ENCODE measurements around the gene SLC24A4. TPM values are rescaled to one million over a fixed set of nuclear protein-coding genes. Genes with fewer than 3 reads are reported as not detected.
A peak's percentile ranks its signal among the peaks of the same experiment; 100 is the strongest.

SLC24A4 gene
- total and polyA plus RNA-seq, 5 donors from 2014 or later, result 0.91 TPM; not detected in 4

DNA sequence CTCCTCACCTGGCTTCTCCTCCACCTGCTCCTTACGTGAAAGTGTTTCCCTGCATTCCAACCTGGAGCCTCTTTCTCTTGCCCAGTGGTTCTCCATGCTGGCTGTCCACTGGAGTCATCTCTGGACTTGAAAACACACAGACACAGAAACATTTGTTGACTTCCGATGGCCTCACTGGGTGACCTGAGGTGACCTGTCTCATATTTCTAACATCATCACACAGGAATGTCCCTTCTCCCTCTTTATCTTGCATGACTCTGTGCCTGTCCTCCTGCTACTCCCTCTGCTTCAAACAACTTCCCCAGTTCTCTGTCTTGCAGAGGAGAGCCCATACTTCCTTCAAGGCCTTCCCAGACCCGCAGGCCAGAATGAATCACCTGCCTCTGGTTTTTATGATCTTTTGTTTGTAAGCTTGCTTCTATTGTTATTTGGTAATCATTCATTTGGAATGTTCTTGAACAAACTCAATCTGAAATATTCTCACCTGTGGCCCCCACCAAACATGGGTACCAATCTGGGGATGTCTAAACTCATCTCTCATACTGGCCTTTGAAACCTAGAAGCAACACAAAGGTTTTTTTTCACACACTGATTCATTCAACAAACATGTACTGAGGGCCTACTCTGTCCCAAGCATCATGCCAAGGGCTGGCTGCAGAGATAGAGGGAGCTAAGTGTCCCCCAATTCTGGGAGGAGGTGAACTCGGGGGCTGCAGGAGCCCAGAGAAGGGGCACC, 181.0 kb downstream of the SLC24A4 start:
- Mint-ChIP-seq H3K27ac (no peak overlapping the region), H3K36me3 (peaks cover 3% of the 10 kb centered on the region), H3K4me1 (peaks cover 0 to 4% (median 2%) of the 10 kb centered on the region in 4 donors), H3K9me3 (no peaks in the 10 kb centered on the region), H3K27me3 (peaks cover 20% of the 10 kb centered on the region), H3K4me3 (no peak overlapping the region)
- Histone ChIP-seq H3K27ac (ENCODE audit: insufficient read depth, low read length, poor library complexity, severe bottlenecking) (no peak overlapping the region), H3K4me1 (ENCODE audit: control insufficient read depth, insufficient read depth, low read length, poor library complexity, severe bottlenecking) (no peaks in the 10 kb centered on the region), H3K9me3 (ENCODE audit: control insufficient read depth in 2 of 2, low read length in 2 of 2) (no peaks in the 10 kb centered on the region), H3K4me3 (ENCODE audit: low read depth, low read length) (no peak overlapping the region), H3K27me3 (ENCODE audit: control insufficient read depth, insufficient read depth, low read length) (no peaks in the 10 kb centered on the region), H3K36me3 (ENCODE audit: control insufficient read depth, insufficient read depth, low read length) (no peaks in the 10 kb centered on the region)
- DNase-seq (no peak), ATAC-seq (ENCODE audit: low read depth in 2 of 2) (no peak)

DNA sequence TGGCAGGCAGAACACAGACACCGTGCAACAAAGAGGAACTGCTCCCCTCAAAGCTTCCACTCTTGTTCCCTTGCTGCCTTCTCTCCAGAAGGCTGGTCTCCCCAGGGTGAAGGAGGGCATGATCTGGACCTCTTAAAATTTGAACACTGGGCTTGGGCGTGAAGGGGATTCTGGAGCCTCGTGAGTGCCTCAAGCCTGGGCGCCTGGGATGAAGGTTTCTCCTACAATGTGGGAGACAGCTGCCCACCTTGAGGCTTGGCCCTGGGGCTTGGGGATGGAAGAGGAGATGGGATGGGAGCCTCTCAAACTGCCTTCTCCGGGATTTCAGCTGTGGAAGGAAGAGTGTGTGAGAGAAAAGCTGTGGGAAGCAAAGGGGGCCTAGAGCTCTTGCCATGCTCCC, 182.9 kb downstream of the SLC24A4 start:
- Histone ChIP-seq H3K4me3 (ENCODE audit: low read depth, low read length) (no peak overlapping the region), H3K27ac (ENCODE audit: insufficient read depth, low read length, poor library complexity, severe bottlenecking) (no peak overlapping the region), H3K36me3 (ENCODE audit: control insufficient read depth, insufficient read depth, low read length) (no peaks in the 10 kb centered on the region), H3K27me3 (ENCODE audit: control insufficient read depth, insufficient read depth, low read length) (peaks cover 3% of the 10 kb centered on the region), H3K9me3 (ENCODE audit: control insufficient read depth in 2 of 2, low read length in 2 of 2) (no peaks in the 10 kb centered on the region), H3K4me1 (ENCODE audit: control insufficient read depth, insufficient read depth, low read length, poor library complexity, severe bottlenecking) (no peaks in the 10 kb centered on the region)
- peaks cover 3% of the 10 kb centered on the region for H3K36me3 Mint-ChIP-seq
- H3K9me3 Mint-ChIP-seq, result no peaks in the 10 kb centered on the region
- peaks cover 22% of the 10 kb centered on the region for H3K27me3 Mint-ChIP-seq
- peaks cover 0 to 4% (median 2%) of the 10 kb centered on the region in 4 donors for H3K4me1 Mint-ChIP-seq
- ATAC-seq (ENCODE audit: low read depth in 2 of 2) (no peak), DNase-seq (no peak)
- no peak overlapping the region for H3K4me3 Mint-ChIP-seq
- H3K27ac Mint-ChIP-seq, result no peak overlapping the region

DNA sequence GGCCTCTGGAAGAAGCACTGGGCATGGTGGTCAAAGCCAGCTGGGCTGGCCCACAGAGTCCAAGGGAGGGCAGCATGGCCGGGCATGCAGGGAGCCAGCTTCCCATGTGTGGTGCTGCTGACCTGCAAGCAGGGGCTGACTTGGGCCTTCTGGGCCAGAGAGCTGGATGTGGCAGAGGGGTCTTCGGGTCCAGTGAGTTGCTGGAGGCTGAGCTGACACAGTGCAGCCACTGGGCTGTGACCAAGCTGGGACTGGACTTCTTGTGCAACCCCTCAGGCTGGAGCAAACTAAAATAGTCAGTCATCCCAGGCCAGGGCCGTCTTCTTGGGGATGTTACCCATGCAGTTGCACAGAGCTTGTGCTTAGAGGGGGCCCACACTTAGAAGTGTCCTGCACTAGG, 183.3 kb downstream of the SLC24A4 start:
- Histone ChIP-seq H3K4me3 (ENCODE audit: low read depth, low read length) (no peak overlapping the region), H3K36me3 (ENCODE audit: control insufficient read depth, insufficient read depth, low read length) (no peaks in the 10 kb centered on the region), H3K9me3 (ENCODE audit: control insufficient read depth in 2 of 2, low read length in 2 of 2) (no peaks in the 10 kb centered on the region), H3K27me3 (ENCODE audit: control insufficient read depth, insufficient read depth, low read length) (peaks cover 3% of the 10 kb centered on the region), H3K27ac (ENCODE audit: insufficient read depth, low read length, poor library complexity, severe bottlenecking) (no peak overlapping the region), H3K4me1 (ENCODE audit: control insufficient read depth, insufficient read depth, low read length, poor library complexity, severe bottlenecking) (no peaks in the 10 kb centered on the region)
- DNase-seq (no peak), ATAC-seq (ENCODE audit: low read depth in 2 of 2) (no peak)
- Mint-ChIP-seq H3K36me3 (peaks cover 3% of the 10 kb centered on the region), H3K4me1 (peaks cover 0 to 4% (median 2%) of the 10 kb centered on the region in 4 donors), H3K27ac (no peak overlapping the region), H3K27me3 (peaks cover 26% of the 10 kb centered on the region), H3K4me3 (no peak overlapping the region), H3K9me3 (no peaks in the 10 kb centered on the region)

DNA sequence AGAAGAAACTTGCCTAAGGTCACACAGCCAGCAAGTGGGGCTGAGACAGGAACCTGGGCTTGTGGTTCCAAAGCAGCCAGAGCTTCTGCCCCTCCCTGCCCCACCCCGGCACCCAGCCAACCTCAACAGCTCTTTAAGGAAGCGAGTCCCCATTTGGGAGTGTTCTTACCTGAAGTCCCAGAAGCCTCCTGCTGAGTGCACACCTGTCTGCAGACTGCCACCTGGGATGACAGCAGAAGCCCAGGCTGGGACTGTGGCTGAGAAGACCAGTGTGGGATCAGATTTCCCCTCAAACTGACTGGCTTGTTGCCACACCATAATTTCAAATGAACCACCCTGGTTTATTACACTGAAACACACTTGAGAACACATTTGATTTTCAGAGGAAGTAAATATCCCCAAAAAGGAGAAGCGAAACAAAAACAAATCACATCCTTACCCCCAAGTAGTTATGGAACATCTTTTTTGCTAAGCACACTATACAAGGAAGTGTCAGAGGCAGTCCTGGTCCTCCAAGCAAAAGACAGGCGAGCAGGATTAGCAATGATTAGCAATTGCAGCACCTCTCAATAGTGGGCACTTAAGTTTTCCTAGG, 184.3 kb downstream of the SLC24A4 start:
- peaks cover 0 to 6% (median 4%) of the 10 kb centered on the region in 4 donors for H3K4me1 Mint-ChIP-seq
- peaks cover 3% of the 10 kb centered on the region for H3K27me3 ChIP-seq (ENCODE audit: control insufficient read depth, insufficient read depth, low read length)
- H3K4me3 Mint-ChIP-seq, result no peak overlapping the region
- peaks cover 30% of the 10 kb centered on the region for H3K27me3 Mint-ChIP-seq
- no peaks in the 10 kb centered on the region for H3K36me3 ChIP-seq (ENCODE audit: control insufficient read depth, insufficient read depth, low read length)
- H3K9me3 ChIP-seq (ENCODE audit: control insufficient read depth in 2 of 2, low read length in 2 of 2), result no peaks in the 10 kb centered on the region
- H3K4me1 ChIP-seq (ENCODE audit: control insufficient read depth, insufficient read depth, low read length, poor library complexity, severe bottlenecking), result no peaks in the 10 kb centered on the region
- H3K36me3 Mint-ChIP-seq, result peaks cover 3% of the 10 kb centered on the region
- H3K9me3 Mint-ChIP-seq, result no peaks in the 10 kb centered on the region
- DNase-seq (peak in 1 of 3 donors; percentile 36), ATAC-seq (ENCODE audit: low read depth in 2 of 2) (peak in 1 of 2 donors; percentile 28)
- no peak overlapping the region for H3K27ac ChIP-seq (ENCODE audit: insufficient read depth, low read length, poor library complexity, severe bottlenecking)
- H3K4me3 ChIP-seq (ENCODE audit: low read depth, low read length), result no peak overlapping the region
- no peak overlapping the region for H3K27ac Mint-ChIP-seq

DNA sequence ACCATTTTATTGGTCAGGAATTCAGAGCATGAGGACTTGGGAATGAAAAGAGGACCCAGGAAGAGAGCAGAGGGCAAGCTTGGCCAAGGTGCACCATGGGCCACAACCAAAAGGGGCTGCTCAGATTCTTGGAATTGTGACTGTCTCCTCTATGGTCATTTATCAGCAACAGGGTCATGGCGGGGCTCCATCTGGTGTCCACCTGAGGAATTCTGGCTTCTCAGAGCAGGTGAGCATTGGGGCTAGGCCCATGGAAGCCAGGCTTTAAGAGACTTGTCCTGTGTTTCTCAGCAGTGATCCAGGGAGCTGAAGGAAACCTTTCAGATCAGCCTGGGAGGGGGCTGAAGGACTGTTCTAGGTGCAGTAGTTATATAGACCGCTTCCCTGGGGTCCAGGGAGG, 188.0 kb downstream of the SLC24A4 start:
- peaks cover 0 to 13% (median 3%) of the 10 kb centered on the region in 4 donors for H3K4me1 Mint-ChIP-seq
- no peak overlapping the region for H3K27ac ChIP-seq (ENCODE audit: insufficient read depth, low read length, poor library complexity, severe bottlenecking)
- H3K9me3 ChIP-seq (ENCODE audit: control insufficient read depth in 2 of 2, low read length in 2 of 2), result no peaks in the 10 kb centered on the region
- peak overlapping the region in 1 of 4 donors; percentile 85 for H3K4me3 Mint-ChIP-seq
- no peak overlapping the region for H3K4me3 ChIP-seq (ENCODE audit: low read depth, low read length)
- no peak for DNase-seq
- H3K4me1 ChIP-seq (ENCODE audit: control insufficient read depth, insufficient read depth, low read length, poor library complexity, severe bottlenecking), result peaks cover 15% of the 10 kb centered on the region
- peaks cover 3% of the 10 kb centered on the region for H3K27me3 ChIP-seq (ENCODE audit: control insufficient read depth, insufficient read depth, low read length)
- no peaks in the 10 kb centered on the region for H3K36me3 Mint-ChIP-seq
- no peaks in the 10 kb centered on the region for H3K36me3 ChIP-seq (ENCODE audit: control insufficient read depth, insufficient read depth, low read length)
- no peaks in the 10 kb centered on the region for H3K9me3 Mint-ChIP-seq
- H3K27ac Mint-ChIP-seq, result no peak overlapping the region
- peaks cover 25% of the 10 kb centered on the region for H3K27me3 Mint-ChIP-seq
- no peak for ATAC-seq (ENCODE audit: low read depth in 2 of 2)

DNA sequence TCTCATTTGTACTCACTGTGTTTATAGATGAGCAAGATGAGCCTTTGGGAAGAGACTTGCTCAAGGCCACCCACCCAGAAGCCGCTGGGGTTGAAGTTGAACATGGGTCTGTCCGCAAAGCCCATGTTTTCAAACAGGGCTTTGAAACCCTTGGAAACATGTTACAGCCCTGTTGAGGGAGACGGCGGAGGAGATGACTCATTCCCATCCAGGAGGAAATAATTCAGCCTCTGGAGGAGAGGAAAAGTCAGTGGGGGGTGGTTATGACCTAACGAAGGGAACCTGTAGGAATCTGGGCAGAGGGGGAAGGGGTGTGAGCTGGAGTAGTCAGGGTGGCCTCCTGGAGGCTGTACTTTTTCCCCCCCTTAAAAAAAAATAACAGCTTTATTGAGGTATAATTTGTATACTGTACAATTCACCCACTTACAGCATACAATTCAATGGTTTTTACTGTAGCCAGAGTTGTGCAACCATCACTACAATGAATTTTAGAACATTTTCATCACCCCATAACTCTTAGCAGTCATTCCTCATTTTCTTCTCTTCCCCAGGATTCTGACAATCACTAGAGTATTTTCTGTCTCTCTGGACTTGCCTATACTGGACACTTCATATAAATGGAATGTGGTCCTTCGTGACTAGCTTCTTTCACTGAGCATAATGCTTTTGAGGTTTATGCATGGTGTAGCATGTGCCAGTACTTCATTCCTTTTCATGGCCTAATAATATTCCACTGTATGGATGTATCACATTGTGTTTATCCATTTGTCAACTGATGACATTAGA, 188.7 kb downstream of the SLC24A4 start:
- H3K27me3 Mint-ChIP-seq, result peaks cover 25% of the 10 kb centered on the region
- H3K9me3 Mint-ChIP-seq, result no peaks in the 10 kb centered on the region
- H3K4me3 ChIP-seq (ENCODE audit: low read depth, low read length), result no peak overlapping the region
- H3K4me1 Mint-ChIP-seq, result peaks cover 0 to 14% (median 3%) of the 10 kb centered on the region in 4 donors
- H3K27me3 ChIP-seq (ENCODE audit: control insufficient read depth, insufficient read depth, low read length), result peaks cover 3% of the 10 kb centered on the region
- H3K36me3 Mint-ChIP-seq, result no peaks in the 10 kb centered on the region
- H3K4me1 ChIP-seq (ENCODE audit: control insufficient read depth, insufficient read depth, low read length, poor library complexity, severe bottlenecking), result peaks cover 15% of the 10 kb centered on the region
- H3K9me3 ChIP-seq (ENCODE audit: control insufficient read depth in 2 of 2, low read length in 2 of 2), result no peaks in the 10 kb centered on the region
- H3K27ac ChIP-seq (ENCODE audit: insufficient read depth, low read length, poor library complexity, severe bottlenecking), result no peak overlapping the region
- no peak overlapping the region for H3K27ac Mint-ChIP-seq
- DNase-seq (no peak), ATAC-seq (ENCODE audit: low read depth in 2 of 2) (no peak)
- H3K4me3 Mint-ChIP-seq, result peak overlapping the region in 1 of 4 donors; percentile 85
- no peaks in the 10 kb centered on the region for H3K36me3 ChIP-seq (ENCODE audit: control insufficient read depth, insufficient read depth, low read length)

DNA sequence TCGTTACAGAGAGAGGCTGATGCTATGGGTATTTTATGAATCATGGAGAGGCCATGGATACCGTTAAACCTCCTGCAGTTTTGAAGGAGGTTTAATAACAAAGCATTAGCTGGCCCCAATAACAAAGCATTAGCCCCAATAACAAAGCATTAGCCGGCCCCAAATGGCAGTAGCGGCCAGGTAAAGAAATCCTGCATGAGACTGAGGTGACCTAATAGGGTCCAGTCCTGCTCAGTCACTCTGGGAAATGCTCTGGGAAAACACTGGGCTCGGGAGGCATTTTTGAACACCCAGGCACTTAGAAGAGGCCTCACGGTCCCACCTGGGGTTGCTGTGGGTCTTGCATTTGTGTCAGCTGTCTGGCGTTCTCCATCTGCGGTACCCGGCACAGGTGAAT, 189.8 kb downstream of the SLC24A4 start:
- Histone ChIP-seq H3K4me1 (ENCODE audit: control insufficient read depth, insufficient read depth, low read length, poor library complexity, severe bottlenecking) (peaks cover 15% of the 10 kb centered on the region), H3K36me3 (ENCODE audit: control insufficient read depth, insufficient read depth, low read length) (no peaks in the 10 kb centered on the region), H3K27me3 (ENCODE audit: control insufficient read depth, insufficient read depth, low read length) (peaks cover 3% of the 10 kb centered on the region), H3K4me3 (ENCODE audit: low read depth, low read length) (no peak overlapping the region), H3K27ac (ENCODE audit: insufficient read depth, low read length, poor library complexity, severe bottlenecking) (no peak overlapping the region), H3K9me3 (ENCODE audit: control insufficient read depth in 2 of 2, low read length in 2 of 2) (no peaks in the 10 kb centered on the region)
- no peaks in the 10 kb centered on the region for H3K36me3 Mint-ChIP-seq
- H3K27me3 Mint-ChIP-seq, result peaks cover 25% of the 10 kb centered on the region
- DNase-seq (no peak), ATAC-seq (ENCODE audit: low read depth in 2 of 2) (no peak)
- peak overlapping the region; percentile 17 to 85 (median 70) for H3K4me3 Mint-ChIP-seq
- no peaks in the 10 kb centered on the region for H3K9me3 Mint-ChIP-seq
- no peak overlapping the region for H3K27ac Mint-ChIP-seq
- peaks cover 6 to 23% (median 8%) of the 10 kb centered on the region in 4 donors for H3K4me1 Mint-ChIP-seq
